HepG2 (cell line): ENCODE measurements around the gene ERICH6. TPM values are rescaled to one million over a fixed set of nuclear protein-coding genes. Genes with fewer than 3 reads are reported as not detected.

Experiments used
- ARHGAP35 ChIP-seq: sonication (generic); formaldehyde crosslinking; IDR thresholded peaks from 2 replicates; pipeline ENCODE4 v1.9.0; 2022; ENCODE audit warnings: mild to moderate bottlenecking, inconsistent platforms, moderate library complexity, missing genetic modification reagents, borderline replicate concordance
- CERS6 ChIP-seq: sonication (generic); formaldehyde crosslinking; IDR thresholded peaks from 2 replicates; pipeline ENCODE4 v1.5.0; 2020; ENCODE audit warnings: missing genetic modification reagents
- DMAP1 ChIP-seq: IDR thresholded peaks from 2 replicates; pipeline ENCODE4 v1.6.1; 2016
- HHEX ChIP-seq: IDR thresholded peaks from 2 replicates; pipeline ENCODE4 v1.6.1; 2016; ENCODE audit warnings: control low read depth
- HIVEP1 ChIP-seq: sonication (generic); formaldehyde crosslinking; IDR thresholded peaks from 2 replicates; pipeline ENCODE4 v1.4.0; 2020; ENCODE audit warnings: mild to moderate bottlenecking, missing genetic modification reagents
- IRF9 ChIP-seq: sonication (generic); formaldehyde crosslinking; IDR thresholded peaks from 2 replicates; pipeline ENCODE4 v1.8.0; 2022; ENCODE audit warnings: missing genetic modification reagents, mild to moderate bottlenecking, borderline replicate concordance
- PHF20 ChIP-seq: sonication (generic); formaldehyde crosslinking; IDR thresholded peaks from 2 replicates; pipeline ENCODE4 v1.5.0; 2020; ENCODE audit warnings: mild to moderate bottlenecking, missing genetic modification reagents
- PHF21A ChIP-seq: sonication (generic); formaldehyde crosslinking; IDR thresholded peaks from 2 replicates; pipeline ENCODE4 v1.5.0; 2020; ENCODE audit warnings: mild to moderate bottlenecking, missing genetic modification reagents
- TEAD2 ChIP-seq: sonication (generic); formaldehyde crosslinking; IDR thresholded peaks from 2 replicates; pipeline ENCODE4 v1.9.0; 2021; ENCODE audit warnings: missing genetic modification reagents
- TFDP1 ChIP-seq: IDR thresholded peaks from 2 replicates; pipeline ENCODE4 v1.6.1; 2016; ENCODE audit warnings: missing compliant biosample characterization, missing genetic modification reagents, borderline replicate concordance
- U2AF2 ChIP-seq: fragments of 200-400 bp; formaldehyde crosslinking; IDR thresholded peaks from 2 replicates; pipeline ENCODE4 v1.6.1; 2017; ENCODE audit warnings: low read depth, mild to moderate bottlenecking, low read length
- ZFP37 ChIP-seq: sonication (generic); formaldehyde crosslinking; IDR thresholded peaks from 2 replicates; pipeline ENCODE4 v1.4.0; 2020; ENCODE audit warnings: missing genetic modification reagents, borderline replicate concordance
- ZFP62 ChIP-seq: sonication (generic); formaldehyde crosslinking; IDR thresholded peaks from 2 replicates; pipeline ENCODE4 v1.4.0; 2020; ENCODE audit warnings: missing genetic modification reagents
- ZNF34 ChIP-seq: sonication (generic); formaldehyde crosslinking; IDR thresholded peaks from 2 replicates; pipeline ENCODE4 v1.4.0; 2020; ENCODE audit warnings: mild to moderate bottlenecking, missing genetic modification reagents, borderline replicate concordance
- ZNF496 ChIP-seq: sonication (generic); formaldehyde crosslinking; IDR thresholded peaks from 2 replicates; pipeline ENCODE4 v1.8.1; 2023; ENCODE audit warnings: mild to moderate bottlenecking, moderate library complexity, missing genetic modification reagents; ENCODE audit not compliant: insufficient replicate concordance
- ZNF510 ChIP-seq: sonication (generic); formaldehyde crosslinking; IDR thresholded peaks from 2 replicates; pipeline ENCODE4 v1.4.0; 2020; ENCODE audit warnings: low read depth, mild to moderate bottlenecking, missing genetic modification reagents
- ZNF530 ChIP-seq: sonication (generic); formaldehyde crosslinking; IDR thresholded peaks from 2 replicates; pipeline ENCODE4 v1.5.0; 2020; ENCODE audit warnings: low read depth, mild to moderate bottlenecking, missing genetic modification reagents
- ZNF710 ChIP-seq: sonication (generic); formaldehyde crosslinking; IDR thresholded peaks from 2 replicates; pipeline ENCODE4 v1.5.0; 2020; ENCODE audit warnings: mild to moderate bottlenecking, missing genetic modification reagents, borderline replicate concordance
- ZNF780A ChIP-seq: sonication (generic); formaldehyde crosslinking; IDR thresholded peaks from 2 replicates; pipeline ENCODE4 v1.8.0; 2022; ENCODE audit warnings: mild to moderate bottlenecking, missing genetic modification reagents, moderate library complexity
- ZNF790 ChIP-seq: sonication (generic); formaldehyde crosslinking; IDR thresholded peaks from 2 replicates; pipeline ENCODE4 v1.8.0; 2022; ENCODE audit warnings: missing genetic modification reagents, mild to moderate bottlenecking, borderline replicate concordance
- polyA plus RNA-seq, 8 experiments: library from polyadenylated mRNA; depleted of rRNA in 3 of 8; stranded (reverse) in 7 of 8; unstranded in 1 of 8; fragments of >200 nt; fragmentation: Illumina TruSeq in 4 of 8; extraction: Trizol in 4 of 8; gene quantifications; 2 replicates each; pipeline versions ENCODE4 v1.2.1 to v1.2.3, GENCODE V29; 2011 to 2016; ENCODE audit warnings: low read depth in 4 of 8, missing spikeins in 1 of 8, mixed read lengths in 1 of 8; ENCODE audit not compliant: insufficient read depth in 1 of 8
- total RNA-seq, 5 experiments: library from RNA; depleted of rRNA; stranded (reverse); fragments of >200 nt; fragmentation: Illumina TruSeq; extraction: Trizol; gene quantifications; 2 replicates each; pipeline ENCODE4 v1.2.3, GENCODE V29; 2016; ENCODE audit warnings: low read depth in 1 of 5

The ERICH6 gene
- total and polyA plus RNA-seq, 2 of the 13 experiments (the other 11 are each of a cell fraction or from before 2014, with no cell fraction given): 0.03 TPM; not detected in 1

GRCh38 chr3:150736903-150737832 is 33.4 kb upstream of the ERICH6 start (continued):
- TF ChIP-seq TFDP1 (CRISPR knock-in tag): no peak
- TF ChIP-seq PHF21A (CRISPR knock-in tag): peak; percentile 81
- no peak for TF ChIP-seq CERS6 (CRISPR knock-in tag)
- TF ChIP-seq IRF9 (CRISPR knock-in tag): no peak
- no peak for TF ChIP-seq ZFP37
- no peak for TF ChIP-seq ZNF530 (CRISPR knock-in tag)
- TF ChIP-seq ZNF790 (CRISPR knock-in tag): 0 out of 2 replicates have a peak, but pooled peaks have one; percentile 34
- TF ChIP-seq ZNF510 (CRISPR knock-in tag): no peak
- no peak for TF ChIP-seq DMAP1
- peak; percentile 88 for TF ChIP-seq HHEX (CRISPR knock-in tag)
- TF ChIP-seq ZNF710 (CRISPR knock-in tag): peak; percentile 92
- TF ChIP-seq U2AF2: no peak
- no peak for TF ChIP-seq TEAD2 (CRISPR knock-in tag)
- 0 out of 2 replicates have a peak, but pooled peaks have one; percentile 42 for TF ChIP-seq ZNF780A (CRISPR knock-in tag)
- peak; percentile 14; the same call in 1 of the 2 replicates for TF ChIP-seq HIVEP1
- no peak; the same call in 1 of the 2 replicates for TF ChIP-seq ZNF34 (CRISPR knock-in tag)
- TF ChIP-seq ZFP62 (CRISPR knock-in tag): no peak
- TF ChIP-seq ARHGAP35 (CRISPR knock-in tag): no peak
- TF ChIP-seq ZNF496 (CRISPR knock-in tag): no peak
- TF ChIP-seq PHF20: no peak
